HG02852 (cell line): ENCODE measurements around the gene C9orf153.
"Not testable (repeated sequence)": the region's sequence is repeated elsewhere in the genome, so short reads cannot be mapped to it uniquely, and the experiment has no call there.

Source experiments
- ATAC-seq: cut with Tn5 transposase; IDR thresholded peaks from one replicate; pipeline ENCODE4 v1.9.1; 2021; ENCODE audit warnings: mild to moderate bottlenecking, moderate library complexity; ENCODE audit not compliant: unreplicated experiment

C9orf153 gene

GRCh38 chr9:86193088-86193487, 66.4 kb downstream of the C9orf153 start:
- ATAC-seq: no peak

- ATAC-seq: not testable (repeated sequence)
Measured at GRCh38 chr9:86190700-86191099, 68.8 kb downstream of the C9orf153 start.

DNA sequence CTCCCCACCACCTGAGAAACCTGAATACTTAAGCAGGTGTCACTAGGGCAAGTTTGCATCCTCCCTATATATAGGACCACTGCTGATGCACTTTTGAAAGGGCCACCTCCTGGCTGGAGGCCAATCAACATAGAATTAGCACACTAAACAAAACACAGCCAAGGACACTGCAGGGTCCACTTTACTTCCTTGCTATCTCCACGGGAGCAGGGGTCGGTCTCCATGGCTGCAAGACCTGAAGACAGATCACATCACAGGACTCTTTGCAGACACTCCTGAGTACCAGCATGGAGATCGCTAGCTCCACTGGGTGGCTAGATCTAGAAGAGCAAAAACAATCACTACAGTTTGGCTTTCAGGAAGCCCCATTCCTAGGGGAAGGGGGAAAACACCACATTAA, 72.3 kb downstream of the C9orf153 start:
- ATAC-seq: no peak

- ATAC-seq: no peak
Measured at GRCh38 chr9:86186696-86187095, 72.8 kb downstream of the C9orf153 start.

- no peak for ATAC-seq
Measured at GRCh38 chr9:86185872-86186271, 73.6 kb downstream of the C9orf153 start.

DNA sequence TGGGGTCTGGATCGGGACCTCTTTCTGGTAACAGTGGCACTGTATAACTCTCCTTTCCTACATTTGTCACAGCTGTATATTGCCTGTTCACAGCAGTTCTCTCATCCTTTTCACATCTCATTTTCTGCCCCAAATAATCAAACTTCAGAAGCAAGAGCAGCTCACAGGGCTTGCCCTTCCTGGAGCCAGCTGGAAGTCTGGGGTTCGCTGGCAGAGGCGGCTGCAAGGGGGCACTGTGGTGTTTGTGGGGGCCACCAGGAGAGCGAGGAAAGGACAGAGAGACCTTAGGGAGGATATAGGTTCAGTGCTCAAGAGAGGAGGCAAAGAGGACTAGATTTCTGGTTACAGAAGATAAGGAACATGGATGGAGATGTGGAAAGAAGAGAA, 75.3 kb downstream of the C9orf153 start:
- ATAC-seq: no peak

DNA sequence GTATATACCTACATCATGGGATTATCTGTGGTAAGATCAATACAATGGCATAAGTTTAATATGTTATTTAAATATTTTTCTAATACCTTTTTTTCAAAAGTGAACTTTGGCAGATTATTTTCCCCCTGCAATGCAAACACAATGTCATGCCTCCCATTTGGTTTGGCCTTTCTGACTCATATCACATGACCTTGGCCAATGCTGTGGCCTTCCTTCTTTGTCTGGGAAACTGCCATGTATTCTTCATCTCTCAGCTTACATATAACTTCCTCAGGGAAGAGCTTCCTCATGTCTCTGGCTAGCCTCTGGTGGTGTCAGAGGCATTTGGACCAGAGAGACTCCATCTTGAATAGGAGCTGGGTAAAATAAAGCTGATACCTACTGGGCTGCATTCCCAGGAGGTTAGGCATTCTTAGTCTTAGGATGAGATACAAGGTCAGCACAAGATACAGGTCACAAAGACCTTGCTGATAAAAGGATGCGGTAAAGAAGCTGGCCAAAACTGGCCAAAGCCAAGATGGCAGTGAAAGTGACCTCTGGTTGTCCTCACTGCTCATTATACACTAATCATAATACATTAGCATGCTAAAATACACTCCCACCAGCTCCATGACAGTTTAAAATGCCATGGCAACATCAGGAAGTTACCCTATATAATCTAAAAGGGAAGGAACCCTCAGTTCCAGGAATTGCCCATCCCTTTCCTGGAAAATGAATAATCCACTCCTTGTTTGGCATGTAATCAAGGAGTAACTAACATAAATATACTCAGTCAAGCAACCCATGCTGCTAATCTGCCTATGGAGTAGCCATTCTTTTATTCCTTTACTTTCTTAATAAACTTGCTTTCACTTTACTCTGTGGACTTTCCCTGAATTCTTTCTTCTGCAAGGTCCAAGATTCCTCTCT, 76.0 kb downstream of the C9orf153 start:
- ATAC-seq: no peak

GRCh38 chr9:86181379-86182315, 77.8 kb downstream of the C9orf153 start:
- no peak for ATAC-seq

DNA sequence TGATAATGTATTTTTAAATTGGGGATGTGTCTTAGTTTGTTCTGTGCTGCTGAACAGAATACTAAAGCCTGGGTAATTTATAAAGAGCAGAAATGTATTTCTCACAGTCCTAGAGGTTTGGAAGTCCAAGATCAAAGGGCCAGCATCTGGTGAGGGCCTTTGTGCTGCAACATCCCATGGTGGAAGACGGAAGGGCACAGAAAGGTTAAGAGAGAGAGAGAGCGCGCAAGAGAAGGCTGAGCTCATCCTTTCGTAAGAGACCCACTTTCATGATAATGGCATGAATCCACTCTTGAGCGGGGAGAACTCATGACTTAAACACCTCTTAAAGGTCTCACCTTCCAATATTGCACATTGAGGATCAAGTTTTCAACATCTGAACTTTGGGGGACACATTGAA, 81.0 kb downstream of the C9orf153 start:
- ATAC-seq: no peak

DNA sequence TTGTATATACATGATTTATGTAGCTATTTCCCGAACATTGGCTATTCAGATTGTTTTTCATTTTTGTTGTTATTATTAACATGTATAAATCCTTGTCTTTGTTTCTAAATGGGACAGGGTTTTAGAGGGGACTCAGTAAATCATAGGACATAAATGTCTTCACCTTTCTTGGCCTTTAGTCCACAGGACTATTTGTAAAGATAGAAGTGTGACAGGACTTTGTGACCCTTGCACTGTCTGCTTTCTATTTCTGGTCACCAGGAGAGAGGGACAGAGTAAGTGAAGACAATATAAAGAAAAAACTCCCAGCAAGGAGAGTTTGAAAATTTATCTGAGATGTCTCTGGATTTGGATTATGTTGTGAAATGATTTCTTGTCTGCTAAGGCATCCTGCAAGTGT, 81.5 kb downstream of the C9orf153 start:
- no peak for ATAC-seq

DNA sequence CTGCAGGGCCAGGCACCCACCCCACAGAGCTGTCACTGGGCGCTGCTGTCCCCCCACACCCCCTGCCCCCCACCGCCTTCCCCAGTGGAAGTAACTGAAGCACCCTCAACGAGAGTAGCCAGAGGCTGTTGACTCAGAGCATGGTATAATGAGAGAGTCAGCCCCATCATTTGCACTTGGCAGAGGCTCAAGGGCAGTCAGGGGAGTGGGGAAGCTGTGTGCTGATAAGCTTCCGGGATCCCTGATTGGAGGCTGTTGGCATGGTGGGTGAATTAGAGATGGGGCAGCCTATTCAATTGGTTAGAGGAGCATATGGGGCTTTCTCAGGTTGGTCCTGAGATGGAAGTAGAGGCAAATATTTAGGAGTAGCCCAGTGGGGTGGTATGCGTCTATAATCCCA, 83.0 kb downstream of the C9orf153 start:
- no peak for ATAC-seq

DNA sequence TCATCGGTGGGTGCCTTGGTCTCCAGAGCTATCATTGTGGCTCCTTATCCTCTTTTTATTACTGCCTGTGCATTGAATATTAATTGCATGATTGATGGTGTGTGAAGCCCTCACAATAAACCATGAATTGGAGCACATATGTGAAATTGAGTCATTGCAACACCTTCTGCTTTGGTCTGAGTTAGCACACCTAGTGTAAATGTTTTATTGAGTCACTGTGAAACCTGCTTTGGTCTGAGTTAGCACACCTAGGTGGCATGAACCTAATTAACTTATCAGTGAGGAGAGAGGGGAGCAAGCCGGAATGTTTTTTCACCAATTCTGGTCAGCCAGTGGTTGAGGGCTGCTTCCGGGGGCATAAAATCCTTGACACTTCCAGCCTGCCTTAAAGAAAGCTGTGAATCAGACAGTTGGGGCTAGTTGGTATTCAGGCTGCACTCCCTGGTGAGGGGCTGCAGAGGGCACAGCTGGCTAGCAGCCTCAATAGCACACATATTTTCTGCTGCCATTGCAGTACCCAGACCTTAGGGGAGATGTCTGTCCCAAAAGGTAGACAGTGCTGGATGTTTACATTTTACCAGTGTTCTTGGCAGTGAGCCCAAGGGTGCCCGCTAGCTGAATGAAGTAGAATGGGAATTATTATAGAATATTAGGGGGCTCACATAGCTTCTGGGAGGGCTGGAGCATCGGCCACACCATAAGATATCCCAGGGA, 83.6 kb downstream of the C9orf153 start:
- no peak for ATAC-seq

DNA sequence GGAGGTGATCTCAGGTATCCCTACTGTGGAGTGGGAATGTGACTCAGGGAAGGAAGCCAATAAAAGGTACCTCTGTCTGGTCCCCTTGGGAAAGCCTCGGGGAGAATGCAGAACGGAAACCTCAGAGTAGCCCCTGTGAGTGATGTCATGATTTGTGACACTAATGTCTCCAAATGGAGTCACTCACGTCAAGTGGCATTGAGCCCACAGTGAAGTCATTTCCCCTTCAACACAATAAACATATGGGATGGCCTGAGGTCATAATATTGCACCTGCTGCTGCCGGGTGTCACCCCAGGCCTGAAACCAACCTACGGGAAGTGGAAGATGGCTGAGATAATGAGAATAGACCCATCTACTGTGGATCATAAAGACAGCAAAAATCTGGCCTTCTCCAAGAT, 84.2 kb downstream of the C9orf153 start:
- ATAC-seq: no peak
